HG03135 (cell line): ENCODE data around the gene KRTAP2-3.
"Not testable (repeated sequence)": the region's sequence is repeated elsewhere in the genome, so short reads cannot be mapped to it uniquely, and the experiment has no call there.

Experiments
- ATAC-seq: cut with Tn5 transposase; IDR thresholded peaks from one replicate; pipeline ENCODE4 v1.9.1; 2021; ENCODE audit warnings: mild to moderate bottlenecking, moderate library complexity; ENCODE audit not compliant: unreplicated experiment

The KRTAP2-3 gene

DNA sequence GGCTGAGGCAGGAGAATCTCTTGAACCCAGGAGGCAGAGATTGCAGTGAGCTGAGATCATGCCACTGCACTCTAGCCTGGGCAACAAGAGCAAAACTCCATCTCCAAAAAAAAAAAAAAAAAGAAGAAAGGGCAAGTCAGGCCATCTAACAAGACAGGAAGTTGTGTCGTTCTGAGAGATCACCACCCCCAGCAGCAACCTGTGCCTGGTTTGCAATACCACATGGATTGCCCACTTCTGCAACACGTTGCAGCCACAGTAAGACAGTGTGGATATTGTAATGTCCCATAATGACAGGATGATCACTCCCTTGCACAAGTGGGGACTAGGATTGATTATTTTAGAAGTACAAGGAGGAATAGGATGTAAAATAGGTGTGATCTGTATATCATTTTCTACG is 9.1 kb upstream of the KRTAP2-3 start:
- ATAC-seq: no peak

GRCh38 chr17:41067281-41067680 is 7.4 kb upstream of the KRTAP2-3 start:
- ATAC-seq: no peak

DNA sequence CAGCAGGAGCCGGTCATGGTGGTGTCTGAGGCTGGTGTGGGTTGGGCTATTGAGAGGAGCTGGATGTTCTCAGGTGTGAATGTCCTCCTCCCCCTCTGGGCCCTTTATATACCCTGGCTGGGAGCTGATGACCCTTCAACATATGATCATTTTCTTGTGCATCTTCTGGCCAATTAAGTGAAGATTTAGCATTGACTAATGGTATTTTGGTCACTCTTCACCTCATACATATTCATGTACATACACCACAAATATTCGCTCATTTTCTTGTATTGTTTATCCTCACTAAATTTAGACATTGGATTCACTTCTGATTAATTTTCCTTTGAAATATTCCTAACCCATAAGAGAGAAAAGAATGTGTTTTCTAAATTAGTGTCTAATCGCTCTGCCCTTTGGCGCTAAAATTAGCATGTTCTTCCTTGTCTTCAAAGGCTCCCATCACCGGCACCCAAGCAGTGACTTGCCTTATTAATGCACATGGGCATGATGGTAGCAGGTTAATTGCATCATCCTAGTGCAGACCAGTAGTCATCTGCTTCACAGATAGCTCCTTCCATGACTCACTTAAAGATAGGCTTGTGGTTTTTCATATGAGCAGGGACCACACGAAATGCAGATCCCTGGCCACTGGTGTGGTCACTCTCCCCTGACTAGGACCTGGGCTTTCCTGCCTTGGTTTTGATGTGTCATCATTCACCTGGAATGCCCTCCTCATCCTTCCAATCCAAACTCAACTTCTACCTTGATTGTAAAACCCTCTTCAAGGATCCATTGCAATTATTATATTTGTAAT is 6.1 kb upstream of the KRTAP2-3 start, which contains the start of gene KRTAP2-4:
TSS of gene KRTAP2-4 (minus strand) at position 51 of the 796 bp plus-strand sequence. CDS start at position 17, 34 bp downstream.
- ATAC-seq: no peak

GRCh38 chr17:41065016-41065689 is 5.2 kb upstream of the KRTAP2-3 start:
- not testable (repeated sequence) for ATAC-seq

- no peak for ATAC-seq
These were observed 4.4 kb upstream of the KRTAP2-3 start for GRCh38 chr17:41064301-41064700.

GRCh38 chr17:41063449-41063848 is 3.5 kb upstream of the KRTAP2-3 start:
- no peak for ATAC-seq

- ATAC-seq: no peak
These were observed 2.0 kb upstream of the KRTAP2-3 start for GRCh38 chr17:41061964-41062363.

GRCh38 chr17:41059276-41060051 is 450 bp downstream of the KRTAP2-3 start:
- not testable (repeated sequence) for ATAC-seq

- no peak for ATAC-seq
These were observed 1.2 kb downstream of the KRTAP2-3 start for GRCh38 chr17:41058741-41059140.

- no peak for ATAC-seq
These were observed 2.4 kb downstream of the KRTAP2-3 start for GRCh38 chr17:41057547-41057946.

GRCh38 chr17:41055130-41055529 is 4.8 kb downstream of the KRTAP2-3 start, which contains the start of gene KRTAP2-2:
Gene KRTAP2-2, minus strand, starts transcription at chr17:41055230. Its CDS starts 19 bp downstream, at chr17:41055211.
- ATAC-seq: not testable (repeated sequence)

DNA sequence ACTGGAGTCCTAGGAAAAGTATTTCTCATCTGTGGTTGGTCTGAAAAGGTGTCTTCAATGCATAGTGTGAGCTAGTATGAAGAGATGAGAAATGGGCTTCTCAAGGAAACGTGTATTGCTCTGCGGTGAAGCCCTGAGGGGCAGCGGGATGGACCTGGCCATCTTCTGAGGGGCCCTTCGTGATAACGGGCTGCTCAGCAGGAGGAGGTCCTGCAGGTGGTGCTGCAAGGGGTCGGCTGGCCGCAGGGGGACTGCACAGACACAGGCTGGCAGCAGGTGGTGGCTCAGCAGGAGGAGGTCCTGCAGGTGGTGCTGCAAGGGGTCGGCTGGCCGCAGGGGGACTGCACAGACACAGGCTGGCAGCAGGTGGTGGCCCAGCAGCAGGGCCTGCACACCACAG is 5.4 kb downstream of the KRTAP2-3 start:
- not testable (repeated sequence) for ATAC-seq

- ATAC-seq: no peak
These were observed 5.9 kb downstream of the KRTAP2-3 start for GRCh38 chr17:41054025-41054424.

- ATAC-seq: no peak
These were observed 7.3 kb downstream of the KRTAP2-3 start for GRCh38 chr17:41052566-41052965.

DNA sequence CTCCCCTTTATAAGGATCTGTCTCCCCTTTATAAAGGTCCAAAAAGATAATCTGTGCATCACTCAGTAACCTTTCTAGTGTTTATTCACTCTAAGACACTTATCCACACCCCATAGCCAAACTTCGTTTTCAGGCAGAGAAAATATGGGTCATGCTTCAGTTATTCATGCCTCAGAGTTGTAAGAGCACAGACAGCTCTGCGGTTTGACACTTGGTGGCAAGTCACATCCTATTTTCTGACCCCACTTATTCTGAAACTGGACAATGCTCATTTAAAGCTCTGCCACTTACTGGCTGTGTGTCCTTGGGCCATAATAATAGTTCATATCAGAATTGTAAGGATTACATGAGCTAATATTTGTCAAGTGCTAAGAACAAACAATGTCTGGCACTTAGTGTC is 10.8 kb downstream of the KRTAP2-3 start:
- ATAC-seq: no peak

DNA sequence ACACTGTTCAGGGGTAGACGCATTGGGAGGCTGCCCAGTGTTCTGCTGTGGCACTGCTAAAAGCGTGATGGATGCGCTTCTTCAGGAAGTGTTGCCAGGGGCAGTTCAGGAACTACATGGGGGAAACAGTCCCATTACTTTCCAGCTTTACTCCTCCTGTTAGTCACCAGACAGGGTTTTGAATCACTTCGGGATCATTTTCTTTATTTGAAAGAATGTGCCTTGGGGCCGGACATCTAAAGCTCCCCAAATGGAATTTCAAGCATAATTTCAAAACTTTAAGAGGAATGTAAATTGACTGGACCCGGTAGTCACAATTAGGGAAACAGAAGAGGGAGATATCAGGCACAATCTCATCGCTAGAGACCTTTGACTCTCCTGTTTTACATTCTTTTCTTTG is 11.5 kb downstream of the KRTAP2-3 start:
- ATAC-seq: no peak

DNA sequence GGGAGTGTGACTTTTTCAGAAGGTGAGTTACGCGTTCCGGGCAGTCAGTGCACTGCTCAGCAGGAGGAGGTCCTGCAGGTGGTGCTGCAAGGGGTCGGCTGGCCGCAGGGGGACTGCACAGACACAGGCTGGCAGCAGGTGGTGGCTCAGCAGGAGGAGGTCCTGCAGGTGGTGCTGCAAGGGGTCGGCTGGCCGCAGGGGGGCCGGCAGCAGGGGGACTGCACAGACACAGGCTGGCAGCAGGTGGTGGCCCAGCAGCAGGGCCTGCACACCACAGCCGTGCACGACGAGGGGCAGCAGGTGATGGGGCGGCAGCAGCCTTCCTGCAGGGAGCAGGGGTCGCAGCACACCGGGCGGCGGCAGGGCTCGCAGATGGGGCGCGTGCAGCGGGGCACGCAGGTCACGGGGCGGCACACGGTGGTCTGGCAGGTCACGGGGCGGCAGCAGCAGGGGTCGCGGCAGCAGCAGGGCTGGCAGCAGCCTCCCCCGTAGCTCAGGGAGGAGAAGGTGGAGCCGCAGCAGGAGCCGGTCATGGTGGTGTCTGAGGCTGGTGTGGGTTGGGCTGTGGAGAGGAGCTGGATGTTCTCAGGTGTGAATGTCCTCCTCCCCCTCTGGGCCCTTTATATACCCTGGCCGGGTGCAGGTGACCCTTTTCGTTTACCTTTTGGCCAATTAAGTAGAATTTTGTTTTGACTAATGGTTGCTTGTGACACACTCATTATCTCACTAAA is 13.0 kb downstream of the KRTAP2-3 start, which contains the start of gene KRTAP2-1:
TSS of gene KRTAP2-1 (minus strand) at position 582 of the 731 bp plus-strand sequence. CDS start at position 533, 49 bp downstream.
- not testable (repeated sequence) for ATAC-seq

DNA sequence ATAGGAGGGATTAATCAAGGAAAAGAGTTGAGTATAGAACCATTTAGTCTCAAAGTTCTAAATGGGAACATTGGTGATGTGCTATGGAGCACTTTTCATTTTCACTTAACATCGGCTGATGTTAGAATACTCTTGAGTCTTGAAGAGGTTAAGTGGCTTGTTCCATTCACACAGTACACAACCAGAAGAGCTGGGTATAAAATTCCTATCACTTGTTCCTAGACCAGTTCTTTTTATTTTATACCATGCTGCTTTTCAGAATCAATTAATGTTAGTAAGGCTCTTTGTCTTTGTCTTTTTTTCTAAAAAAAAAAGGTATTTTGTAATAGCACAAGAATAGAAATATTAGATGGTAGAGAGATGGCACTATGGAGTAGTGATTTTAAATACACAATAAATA is 17.0 kb downstream of the KRTAP2-3 start:
- no peak for ATAC-seq

DNA sequence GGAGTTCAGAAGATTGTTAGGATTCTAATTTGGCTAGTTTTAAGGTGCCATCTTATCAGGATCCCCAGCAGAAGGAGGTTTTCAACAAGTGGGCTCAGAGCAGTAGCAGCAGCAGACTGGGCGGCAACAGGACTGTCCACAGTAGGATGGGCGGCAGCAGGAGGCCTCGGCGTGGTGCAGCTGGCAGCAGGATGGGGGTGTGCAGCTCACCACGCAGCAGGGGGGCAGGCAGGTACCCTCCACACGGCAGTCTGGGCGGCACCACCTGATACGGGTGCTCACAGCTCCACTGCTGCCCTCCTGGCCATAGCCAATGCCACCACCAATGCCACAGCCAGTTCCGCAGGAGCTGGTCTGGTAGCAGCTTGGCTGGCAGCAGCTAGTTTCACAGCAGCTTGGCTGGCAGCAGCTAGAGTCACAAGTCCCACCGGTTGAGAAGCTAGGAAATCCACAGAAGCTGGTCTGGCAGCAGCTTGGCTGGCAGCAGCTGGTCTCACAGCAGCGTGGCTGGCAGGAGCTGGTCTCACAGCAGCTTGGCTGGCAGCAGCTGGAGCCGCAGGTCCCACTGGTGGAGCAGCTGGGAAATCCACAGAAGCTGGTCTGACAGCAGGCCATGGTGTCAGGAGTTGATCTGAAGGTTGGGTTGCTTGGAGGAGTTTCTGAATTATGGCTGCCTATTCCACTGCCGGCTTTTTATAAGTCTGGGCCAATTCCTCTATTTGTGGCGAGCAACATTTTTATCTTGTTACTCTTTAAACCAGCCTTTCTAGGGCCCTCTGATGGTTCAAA is 18.9 kb downstream of the KRTAP2-3 start, which contains the start of gene KRTAP1-1:
TSS of gene KRTAP1-1 (minus strand) at position 668 of the 789 bp plus-strand sequence. CDS start at position 615, 53 bp downstream.
- not testable (repeated sequence) for ATAC-seq
